Measurements from ENCODE around the gene HP1BP3.

HP1BP3 gene

DNA sequence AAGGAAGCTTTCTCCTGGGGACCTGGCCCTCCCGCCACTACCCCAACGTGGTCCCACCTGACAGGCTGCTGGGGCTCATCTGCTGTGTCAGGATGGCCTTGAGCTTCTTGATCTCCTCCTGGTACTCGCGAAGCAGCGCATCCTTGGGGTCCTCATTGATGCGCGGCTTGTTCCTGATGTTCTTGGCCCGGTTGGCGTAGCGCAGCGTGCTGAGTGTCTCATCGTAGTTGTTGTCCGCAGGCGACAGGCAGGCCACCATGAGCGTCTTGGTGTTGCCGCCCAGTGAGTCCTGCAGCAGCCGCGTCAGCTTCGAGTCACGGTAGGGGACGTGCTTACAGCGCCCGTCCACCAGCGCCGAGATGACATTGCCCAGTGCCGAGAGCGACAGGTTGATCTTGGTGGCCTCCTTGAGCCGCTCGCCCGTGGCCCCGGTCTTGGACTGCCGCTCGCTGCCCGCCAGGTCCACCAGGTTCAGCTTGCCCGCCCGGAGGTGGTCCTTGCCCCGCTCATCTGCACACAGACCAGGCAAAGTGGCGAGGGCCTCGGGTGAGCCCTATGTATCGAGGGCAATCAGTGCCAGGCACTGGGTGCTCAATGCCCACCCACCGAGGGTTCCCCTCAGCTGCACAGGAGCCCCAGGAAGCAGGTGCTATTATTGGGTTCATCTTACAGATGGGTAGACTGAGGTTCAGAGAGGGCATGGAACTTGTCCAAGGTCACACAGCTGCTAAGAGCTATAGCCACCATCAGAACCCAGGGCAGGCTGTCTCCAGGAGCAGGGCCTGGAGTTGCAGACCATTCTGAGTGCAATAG is 82.5 kb downstream of the HP1BP3 start:
- no peak overlapping the region for H3K4me3 ChIP-seq (ENCODE audit: low read depth, low read length)
- DNase-seq (ENCODE audit: low read depth) = no peak
- TF ChIP-seq, protein P1, sequence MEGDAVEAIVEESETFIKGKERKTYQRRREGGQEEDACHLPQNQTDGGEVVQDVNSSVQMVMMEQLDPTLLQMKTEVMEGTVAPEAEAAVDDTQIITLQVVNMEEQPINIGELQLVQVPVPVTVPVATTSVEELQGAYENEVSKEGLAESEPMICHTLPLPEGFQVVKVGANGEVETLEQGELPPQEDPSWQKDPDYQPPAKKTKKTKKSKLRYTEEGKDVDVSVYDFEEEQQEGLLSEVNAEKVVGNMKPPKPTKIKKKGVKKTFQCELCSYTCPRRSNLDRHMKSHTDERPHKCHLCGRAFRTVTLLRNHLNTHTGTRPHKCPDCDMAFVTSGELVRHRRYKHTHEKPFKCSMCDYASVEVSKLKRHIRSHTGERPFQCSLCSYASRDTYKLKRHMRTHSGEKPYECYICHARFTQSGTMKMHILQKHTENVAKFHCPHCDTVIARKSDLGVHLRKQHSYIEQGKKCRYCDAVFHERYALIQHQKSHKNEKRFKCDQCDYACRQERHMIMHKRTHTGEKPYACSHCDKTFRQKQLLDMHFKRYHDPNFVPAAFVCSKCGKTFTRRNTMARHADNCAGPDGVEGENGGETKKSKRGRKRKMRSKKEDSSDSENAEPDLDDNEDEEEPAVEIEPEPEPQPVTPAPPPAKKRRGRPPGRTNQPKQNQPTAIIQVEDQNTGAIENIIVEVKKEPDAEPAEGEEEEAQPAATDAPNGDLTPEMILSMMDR (conservative IDR thresholded peaks at IDR 0.05; ENCODE audit: low read depth, low read length) = no peak

DNA sequence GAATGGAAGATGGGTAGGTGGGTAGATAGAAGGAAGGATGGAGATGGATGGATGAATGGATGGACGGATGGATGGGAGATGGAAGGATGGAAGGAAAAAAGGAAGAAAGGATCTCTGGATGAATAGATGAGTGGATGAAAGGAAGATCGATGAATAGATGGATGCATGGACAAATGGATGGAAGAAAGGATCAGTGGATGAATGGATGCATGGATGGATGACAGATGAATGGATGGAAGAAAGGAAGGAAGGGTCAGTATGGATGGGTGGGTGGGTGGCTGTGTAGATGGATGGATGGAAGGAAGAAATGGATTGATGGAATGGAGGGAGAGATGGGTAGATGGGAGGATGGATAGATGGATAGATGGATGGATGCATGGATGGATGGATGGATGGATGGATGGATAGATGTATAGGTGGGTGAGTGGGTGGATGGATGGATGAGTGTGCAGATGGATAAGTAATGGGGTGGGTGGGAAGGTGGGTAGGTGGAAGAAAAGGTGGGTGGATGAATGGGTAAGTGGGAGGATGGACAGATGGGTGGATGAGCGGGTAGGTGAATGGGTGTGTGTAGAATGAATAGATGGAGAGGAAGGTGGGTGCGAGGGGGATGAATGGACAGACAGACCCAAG is 83.9 kb downstream of the HP1BP3 start:
- no peak overlapping the region for H3K4me3 ChIP-seq (ENCODE audit: low read depth, low read length)
- no peak for DNase-seq (ENCODE audit: low read depth)
- TF ChIP-seq, protein P1 (conservative IDR thresholded peaks at IDR 0.05; ENCODE audit: low read depth, low read length) = no peak

DNA sequence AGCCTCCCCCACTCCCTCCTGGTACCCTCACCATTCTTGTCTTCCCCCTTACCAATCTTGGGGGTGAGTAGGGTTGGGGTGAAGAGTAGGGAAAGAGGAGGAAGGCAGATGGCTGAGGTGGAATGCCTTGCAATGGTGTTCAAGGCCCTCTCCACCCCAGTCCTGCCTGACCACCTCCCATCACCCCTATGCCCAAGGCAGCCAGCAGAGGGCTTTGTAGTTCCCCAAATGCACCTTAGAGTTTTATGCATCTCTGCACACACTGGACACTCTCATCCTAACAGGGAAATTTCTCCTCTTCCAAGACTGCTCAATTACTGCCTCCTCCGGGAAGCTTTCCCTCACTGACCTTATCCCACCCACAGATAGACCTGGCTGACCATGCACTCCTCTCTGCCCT is 84.7 kb downstream of the HP1BP3 start:
- DNase-seq (ENCODE audit: low read depth) = peak; percentile 57
- H3K4me3 ChIP-seq (ENCODE audit: low read depth, low read length) = no peak overlapping the region
- TF ChIP-seq, protein P1 (conservative IDR thresholded peaks at IDR 0.05; ENCODE audit: low read depth, low read length) = peak; percentile 78

DNA sequence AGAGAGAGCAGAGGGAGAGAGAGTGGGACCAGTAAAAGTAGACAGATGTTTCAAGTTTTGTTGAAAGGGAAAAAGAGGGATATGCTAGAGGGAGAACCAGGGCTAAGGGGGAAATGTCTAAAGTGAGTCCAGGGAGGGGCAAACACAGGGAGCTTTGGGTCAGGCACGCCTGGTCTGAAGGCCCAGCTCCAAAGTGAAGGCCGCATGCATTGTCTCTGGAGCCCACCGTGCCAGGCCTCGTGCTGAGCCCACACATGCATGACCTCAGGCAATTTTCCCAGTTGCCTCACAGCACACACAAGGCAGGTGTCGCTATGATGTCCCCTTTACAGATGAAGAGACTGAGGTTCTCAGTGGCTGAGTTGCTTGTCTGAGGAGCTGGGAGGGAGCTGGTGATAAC is 85.3 kb downstream of the HP1BP3 start:
- TF ChIP-seq, protein P1 (conservative IDR thresholded peaks at IDR 0.05; ENCODE audit: low read depth, low read length) = no peak
- H3K4me3 ChIP-seq (ENCODE audit: low read depth, low read length) = no peak overlapping the region
- DNase-seq (ENCODE audit: low read depth) = no peak

DNA sequence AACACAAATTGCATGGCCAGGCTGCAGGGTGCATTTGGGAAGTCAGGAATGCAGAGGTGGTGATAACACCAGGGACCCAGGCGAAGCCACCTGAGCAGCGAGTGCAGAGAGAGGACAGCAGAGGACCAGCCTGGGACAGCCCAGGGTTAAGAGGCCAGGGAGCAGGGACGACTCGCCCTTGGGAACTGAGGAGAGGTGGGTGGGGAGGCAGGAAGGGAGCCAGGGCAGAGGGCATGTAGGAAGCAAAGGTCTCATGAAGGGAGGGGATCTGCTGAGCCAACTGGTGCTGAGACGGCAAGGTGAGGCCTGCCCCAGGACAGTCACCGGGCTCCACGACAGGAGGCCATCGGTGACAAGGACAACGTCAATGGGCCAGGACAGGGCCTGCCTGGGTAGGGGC is 85.7 kb downstream of the HP1BP3 start:
- DNase-seq (ENCODE audit: low read depth) = no peak
- H3K4me3 ChIP-seq (ENCODE audit: low read depth, low read length) = no peak overlapping the region
- TF ChIP-seq, protein P1 (conservative IDR thresholded peaks at IDR 0.05; ENCODE audit: low read depth, low read length) = no peak

DNA sequence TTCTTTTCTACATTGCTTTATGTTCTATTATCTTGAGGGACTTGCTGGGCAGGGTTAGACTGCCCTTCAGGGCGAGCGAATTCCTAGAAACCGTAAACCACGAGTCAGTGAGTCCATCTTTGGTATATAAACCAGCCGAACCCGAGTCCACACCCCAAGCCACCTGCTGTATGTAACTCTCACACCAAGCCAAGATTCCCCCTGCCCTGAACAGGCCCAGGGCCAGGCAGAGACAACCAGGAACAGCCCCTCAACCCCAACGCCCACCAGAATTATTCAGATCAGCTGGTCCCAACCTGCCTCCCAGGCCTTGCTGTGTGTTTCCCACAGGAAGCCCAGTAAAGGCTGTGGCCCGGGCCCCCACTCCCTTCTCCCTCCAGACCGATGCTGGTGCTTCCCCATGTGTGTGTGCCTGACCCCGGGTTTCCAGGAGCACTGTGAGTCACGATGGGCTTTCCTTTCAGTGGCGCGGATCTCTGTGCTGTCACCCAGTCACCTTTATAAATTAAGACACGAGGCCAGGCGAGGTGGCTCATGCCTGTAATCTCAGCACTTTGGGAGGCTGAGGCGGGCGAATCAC is 86.4 kb downstream of the HP1BP3 start:
- no peak overlapping the region for H3K4me3 ChIP-seq (ENCODE audit: low read depth, low read length)
- DNase-seq (ENCODE audit: low read depth) = no peak
- TF ChIP-seq, protein P1 (conservative IDR thresholded peaks at IDR 0.05; ENCODE audit: low read depth, low read length) = no peak
